ENCODE measurements around the gene SSB.
"Not testable (repeated sequence)": the region's sequence is repeated elsewhere in the genome, so short reads cannot be mapped to it uniquely, and the experiment has no call there.

SSB gene

DNA sequence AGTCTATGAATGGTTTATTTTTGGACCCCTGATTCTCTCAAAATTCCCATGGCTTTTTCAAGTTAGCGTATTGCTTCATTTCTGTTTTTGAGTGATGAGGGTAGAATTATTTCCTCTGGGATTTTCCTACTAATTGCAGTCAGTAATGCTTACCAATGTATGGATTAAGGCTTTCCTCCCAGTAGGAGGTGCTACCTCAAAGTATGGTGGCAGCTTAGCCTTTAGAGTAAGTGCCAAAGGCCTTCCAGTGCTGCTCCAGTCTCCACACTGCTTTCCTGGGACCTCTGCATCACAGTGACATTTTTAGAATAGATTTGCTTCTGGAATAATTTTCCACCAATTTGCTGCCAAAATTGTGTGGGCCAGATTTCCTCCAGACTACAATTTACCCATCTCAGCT lies 16.2 kb upstream of the SSB start:
- DNase-seq = no peak

GRCh38 chr2:169790581-169790980 lies 8.1 kb upstream of the SSB start:
- no peak for DNase-seq

DNA sequence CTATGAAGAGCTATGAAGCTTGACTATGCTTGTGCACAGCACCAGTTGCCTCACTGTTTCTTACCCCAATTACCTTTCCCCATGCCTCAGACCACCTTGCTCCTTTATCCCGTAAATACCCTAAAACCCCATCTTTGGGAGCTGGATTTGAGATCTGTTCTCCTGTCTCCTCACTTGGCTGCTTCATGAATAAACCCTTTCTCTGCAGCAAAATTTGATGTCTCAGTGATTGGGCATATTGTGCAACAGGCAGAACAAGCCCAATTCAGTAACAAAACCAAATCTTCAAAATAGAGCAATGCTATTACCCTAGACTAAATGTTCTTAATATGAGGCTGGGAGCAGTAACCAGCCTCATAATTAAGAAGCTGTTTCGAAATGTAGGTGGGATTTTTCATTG lies 3.5 kb upstream of the SSB start:
- DNase-seq = no peak

GRCh38 chr2:169796441-169796840 lies 2.2 kb upstream of the SSB start:
- no peak for DNase-seq

DNA sequence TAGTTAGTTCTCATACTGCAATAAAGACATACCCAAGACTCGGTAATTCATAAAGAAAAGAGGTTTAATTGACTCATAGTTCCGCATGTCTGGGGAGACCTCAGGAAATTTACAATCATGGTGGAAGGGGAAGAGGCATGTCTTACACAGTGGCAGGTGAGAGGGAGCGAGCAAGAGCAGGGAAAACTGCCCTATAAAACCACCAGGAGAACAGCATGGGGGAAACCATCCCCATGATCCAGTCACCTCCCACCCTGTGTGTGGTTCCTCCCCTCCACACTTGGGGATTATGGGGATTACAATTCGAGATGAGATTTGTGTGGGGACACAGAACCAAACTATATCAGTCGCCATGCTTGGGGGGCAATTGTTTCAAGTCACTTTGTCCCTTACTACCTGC lies 1.1 kb upstream of the SSB start:
- DNase-seq = no peak

DNA sequence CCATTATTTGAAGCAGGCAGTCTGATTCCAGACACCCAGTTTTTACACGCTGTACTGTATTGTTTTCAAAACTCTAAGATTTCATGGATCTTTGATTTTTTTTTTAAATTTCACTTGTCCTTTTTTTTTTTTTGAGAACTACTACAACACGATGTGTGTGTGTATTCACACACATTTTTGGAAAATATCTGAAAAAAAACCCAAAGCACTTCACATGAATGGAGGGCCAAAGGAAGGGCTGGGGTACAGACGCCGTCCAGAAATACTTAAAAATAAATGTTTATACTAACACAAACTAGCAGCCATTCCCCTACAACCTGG lies 314 bp upstream of the SSB start:
- no peak for DNase-seq

- DNase-seq = no peak
Observed at GRCh38 chr2:169803480-169803879, 4.8 kb downstream of the SSB start.

DNA sequence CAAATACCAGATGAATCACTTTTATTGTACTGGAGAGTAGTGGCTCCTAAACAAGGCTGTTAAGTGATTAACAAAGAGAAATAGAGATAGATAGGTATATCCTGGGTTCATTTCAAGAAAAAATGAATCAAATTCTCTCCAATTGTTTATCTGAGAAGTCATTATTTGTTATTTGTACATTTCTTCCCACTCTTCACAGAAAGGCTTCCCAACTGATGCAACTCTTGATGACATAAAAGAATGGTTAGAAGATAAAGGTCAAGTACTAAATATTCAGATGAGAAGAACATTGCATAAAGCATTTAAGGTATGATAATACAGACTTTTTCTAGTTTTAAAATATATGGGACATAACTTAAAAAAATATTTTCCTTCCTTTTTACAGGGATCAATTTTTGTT lies 7.9 kb downstream of the SSB start:
- DNase-seq = no peak

GRCh38 chr2:169808221-169808620 lies 9.6 kb downstream of the SSB start:
- no peak for DNase-seq

DNA sequence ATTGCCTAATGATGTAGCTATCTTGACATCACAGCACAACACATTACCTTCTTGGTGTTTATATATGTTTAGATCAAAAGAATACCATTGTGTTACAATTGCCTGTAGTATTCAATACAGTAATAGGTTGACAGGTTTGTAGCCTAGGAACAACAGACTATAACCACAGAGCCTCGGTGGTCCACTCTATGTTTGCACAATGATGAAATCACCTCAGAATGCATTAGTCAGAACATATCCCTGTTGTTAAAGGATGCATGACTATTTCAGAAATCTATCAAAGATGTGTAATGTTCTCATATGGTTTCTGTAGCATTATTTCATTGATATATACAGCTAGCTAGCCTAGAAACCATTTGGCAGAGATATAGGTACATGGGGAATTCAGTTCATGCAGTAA lies 17.2 kb downstream of the SSB start:
- DNase-seq = no peak

DNA sequence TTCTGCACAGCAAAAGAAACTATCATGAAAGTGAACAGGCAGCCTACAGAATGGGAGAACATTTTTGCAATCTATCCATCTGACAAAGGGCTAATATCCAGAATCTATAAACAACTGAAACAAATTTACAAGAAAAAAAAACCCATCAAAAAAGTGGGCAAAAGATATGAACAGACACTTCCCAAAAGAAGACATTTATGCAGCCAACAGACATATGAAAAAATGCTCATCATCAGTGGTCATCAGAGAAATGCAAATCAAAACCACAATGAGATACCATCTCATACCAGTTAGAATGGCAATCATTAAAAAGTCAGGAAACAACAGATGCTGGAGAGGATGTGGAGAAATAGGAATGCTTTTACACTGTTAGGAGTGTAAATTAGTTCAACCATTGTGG lies 18.3 kb downstream of the SSB start:
- DNase-seq = not testable (repeated sequence)

DNA sequence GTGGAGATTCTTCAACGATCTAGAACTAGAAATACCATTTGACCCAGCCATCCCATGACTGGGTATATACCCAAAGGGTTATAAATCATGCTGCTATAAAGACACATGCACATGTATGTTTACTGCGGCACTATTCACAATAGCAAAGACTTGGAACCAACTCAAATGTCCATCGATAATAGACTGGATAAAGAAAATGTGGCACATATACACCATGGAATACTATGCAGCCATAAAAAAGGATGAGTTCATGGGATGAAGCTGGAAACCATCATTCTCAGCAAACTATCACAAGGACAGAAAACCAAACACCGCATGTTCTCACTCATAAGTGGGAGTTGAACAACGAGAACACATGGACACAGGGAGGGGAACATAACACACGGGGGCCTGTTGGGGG lies 18.7 kb downstream of the SSB start:
- not testable (repeated sequence) for DNase-seq

DNA sequence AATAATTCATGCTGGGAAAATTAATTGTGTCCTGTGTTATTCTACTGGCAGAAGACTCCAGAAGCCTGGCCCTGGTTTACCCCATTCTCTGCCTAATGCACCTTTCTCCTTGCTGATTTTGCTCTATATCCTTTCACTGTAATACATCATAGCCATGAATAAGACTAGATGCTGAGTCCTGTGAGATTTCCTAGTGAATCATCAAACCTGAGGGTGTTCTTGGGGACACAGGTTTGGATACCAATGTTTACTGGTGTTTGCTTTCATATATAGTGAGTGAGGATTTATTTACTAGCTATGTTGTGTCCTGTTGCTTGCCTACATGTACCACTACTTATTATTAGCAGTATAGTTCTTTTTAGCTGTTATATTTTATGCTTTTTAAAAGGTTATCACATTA lies 19.6 kb downstream of the SSB start:
- DNase-seq = no peak

DNA sequence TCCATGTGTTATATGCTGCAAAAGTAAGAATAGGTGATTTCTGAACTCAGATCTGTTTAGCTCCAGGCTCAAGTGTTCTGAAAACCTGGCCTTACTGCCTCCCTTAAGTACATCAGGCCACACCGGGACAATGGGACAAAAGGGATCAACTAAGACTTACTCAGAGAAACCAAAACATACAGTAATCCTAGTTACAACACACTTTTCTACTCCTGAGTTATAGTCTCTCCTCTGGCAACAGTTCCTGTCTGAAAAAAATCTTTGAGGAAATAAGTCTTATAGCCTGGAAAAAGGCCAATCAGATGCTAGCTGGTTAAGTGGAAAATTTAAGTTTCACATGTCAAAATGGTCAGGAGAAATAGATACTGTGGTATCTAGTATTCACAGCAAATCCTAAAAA lies 20.4 kb downstream of the SSB start:
- no peak for DNase-seq

- DNase-seq = not testable (repeated sequence)
Observed at GRCh38 chr2:169820101-169820500, 21.4 kb downstream of the SSB start.

- DNase-seq = no peak
Observed at GRCh38 chr2:169822036-169822435, 23.4 kb downstream of the SSB start.

DNA sequence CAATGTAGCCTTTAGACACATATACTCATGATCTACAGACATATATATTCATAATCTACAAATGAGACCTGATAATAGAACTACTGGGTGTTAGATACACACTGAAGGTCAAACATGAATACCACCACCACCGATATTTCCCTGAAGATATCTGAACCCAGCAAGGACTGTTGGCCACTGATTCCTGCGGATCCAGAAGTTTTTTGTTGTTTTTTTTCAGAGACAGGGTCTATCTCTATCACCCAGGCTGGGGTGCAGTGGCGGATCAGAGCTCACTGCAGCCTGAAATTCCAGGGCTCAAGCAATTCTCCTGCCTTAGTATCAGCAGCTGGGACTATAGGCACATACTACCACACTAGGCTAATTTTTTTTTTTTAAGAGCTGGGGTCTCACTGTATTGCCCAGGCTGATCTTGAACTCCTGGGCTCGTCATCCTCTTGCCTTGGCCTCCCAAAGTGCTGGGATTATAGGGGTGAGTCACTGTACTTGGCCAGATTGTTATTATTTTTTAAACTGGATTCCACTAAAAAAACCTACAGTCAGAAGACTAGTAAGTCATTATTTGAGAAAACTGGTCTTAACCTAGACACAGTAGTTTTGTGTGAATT lies 24.2 kb downstream of the SSB start:
- DNase-seq = no peak

DNA sequence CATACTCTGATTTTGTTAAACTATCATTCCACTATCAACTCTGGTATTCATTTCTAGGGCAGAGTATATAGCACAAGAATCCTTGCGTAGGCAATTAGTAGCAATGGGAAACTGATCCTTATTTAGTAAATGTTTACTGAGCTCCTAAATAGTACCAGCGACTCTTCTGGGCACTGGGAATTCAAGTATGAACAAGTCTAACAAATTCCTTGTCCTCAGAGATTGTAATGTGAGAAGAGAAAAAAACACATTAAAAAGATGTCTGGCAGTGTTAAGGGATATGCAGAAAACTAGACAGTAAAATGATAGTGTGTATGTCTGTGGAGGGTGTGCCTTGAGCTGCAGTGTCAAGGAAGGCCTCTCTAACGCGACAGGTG lies 25.3 kb downstream of the SSB start:
- no peak for DNase-seq

- DNase-seq = peak; percentile 77
Observed at GRCh38 chr2:169824373-169825333, 26.0 kb downstream of the SSB start, which contains the start of gene METTL5. Gene METTL5 (minus strand): TSS chr2:169824905. CDS start chr2:169824597, 308 bp downstream.

DNA sequence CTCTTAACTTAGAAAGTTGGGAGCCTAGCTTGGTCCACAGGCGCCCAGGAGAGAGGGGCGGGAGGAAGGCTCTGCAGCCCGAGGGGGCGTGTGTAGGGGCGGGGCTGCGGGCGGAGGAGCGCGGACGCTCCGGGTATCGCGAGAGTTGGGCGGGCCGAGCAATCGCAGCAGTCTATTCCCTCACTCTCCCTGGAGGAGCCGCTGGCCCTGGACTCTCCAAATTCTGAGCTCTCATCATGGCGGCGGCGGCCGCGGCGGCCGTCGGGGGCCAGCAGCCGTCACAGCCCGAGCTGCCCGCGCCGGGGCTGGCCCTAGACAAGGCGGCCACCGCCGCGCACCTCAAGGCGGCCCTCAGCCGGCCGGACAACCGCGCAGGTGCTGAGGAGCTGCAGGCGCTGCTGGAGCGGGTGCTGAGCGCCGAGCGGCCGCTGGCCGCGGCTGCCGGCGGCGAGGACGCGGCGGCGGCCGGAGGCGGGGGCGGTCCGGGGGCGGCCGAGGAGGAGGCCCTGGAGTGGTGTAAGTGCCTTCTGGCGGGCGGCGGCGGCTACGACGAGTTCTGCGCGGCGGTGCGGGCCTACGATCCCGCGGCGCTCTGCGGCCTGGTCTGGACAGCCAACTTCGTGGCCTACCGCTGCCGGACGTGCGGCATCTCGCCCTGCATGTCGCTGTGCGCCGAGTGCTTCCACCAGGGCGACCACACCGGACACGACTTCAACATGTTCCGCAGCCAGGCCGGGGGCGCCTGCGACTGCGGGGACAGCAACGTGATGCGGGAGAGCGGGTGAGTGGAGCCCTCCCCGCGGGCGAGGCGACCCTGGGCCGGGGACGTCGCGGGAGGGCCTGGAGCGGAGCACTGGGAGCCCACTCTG lies 28.8 kb downstream of the SSB start, which contains the start of gene UBR3:
Gene UBR3, plus strand, starts transcription at position 183 of the 869 bp plus-strand sequence. Its CDS starts 54 bp downstream, at position 237.
- peak; percentile 90 for DNase-seq

DNA sequence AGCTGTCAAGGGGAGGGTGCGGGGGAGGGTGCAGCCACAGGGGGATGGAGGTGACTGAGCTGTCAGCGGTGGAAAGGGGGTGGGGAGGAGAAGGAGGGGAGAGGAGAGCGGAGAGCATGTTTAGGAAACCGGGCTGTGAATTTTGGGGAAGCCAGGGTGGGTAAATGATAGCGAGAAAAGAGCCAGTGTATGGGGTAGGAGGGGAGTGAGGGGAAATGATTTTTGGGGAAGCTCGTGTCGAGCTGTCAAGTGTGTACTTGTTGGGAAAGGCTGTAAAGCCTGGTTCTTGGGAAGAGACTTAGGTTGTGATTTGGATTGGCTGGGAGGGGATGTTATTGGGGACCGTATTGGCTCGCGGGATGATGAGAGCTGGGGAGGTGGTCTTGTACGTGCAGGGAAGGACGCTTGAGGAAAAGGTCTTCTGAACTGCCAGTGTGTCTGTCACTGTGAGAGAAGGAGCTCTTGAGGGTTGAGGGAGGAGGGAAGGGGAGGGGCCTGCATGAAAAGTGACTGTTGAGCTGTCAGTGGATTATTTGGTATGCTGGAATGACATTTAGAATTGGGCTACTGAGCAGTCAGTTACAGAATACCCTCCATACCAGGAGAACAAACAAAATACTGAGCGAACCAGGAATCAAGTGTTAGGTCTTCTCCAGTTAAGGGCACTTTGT lies 29.6 kb downstream of the SSB start:
- DNase-seq = peak; percentile 45

- no peak for DNase-seq
Observed at GRCh38 chr2:169834401-169834800, 35.7 kb downstream of the SSB start.

Data from CD4-positive, alpha-beta T cell treated with Interleukin-21 for 1 hour (primary cell).